Measurements from ENCODE around the gene STAT1. TPM values are rescaled to one million over a fixed set of nuclear protein-coding genes. Genes with fewer than 3 reads are reported as not detected.

Gene STAT1
- total RNA-seq, 1 donor from 2014 or later, result 66.3 TPM

GRCh38 chr2:191015239-191015638 is 1.3 kb upstream of the STAT1 start:
- H3K4me3 ChIP-seq (ENCODE audit: low read depth, low read length), result no peak overlapping the region
- TF ChIP-seq CTCF (IDR thresholded peaks at IDR 0.05; ENCODE audit: insufficient read depth, low read length, poor library complexity, severe bottlenecking), result no peak
- no peak for DNase-seq (ENCODE audit: low read depth)
- no peaks in the 10 kb centered on the region for H3K27me3 ChIP-seq (ENCODE audit: control insufficient read depth, insufficient read depth, low read length)
- H3K36me3 ChIP-seq (ENCODE audit: control insufficient read depth, insufficient read depth, low read length), result no peaks in the 10 kb centered on the region

- no peak for TF ChIP-seq CTCF (IDR thresholded peaks at IDR 0.05; ENCODE audit: insufficient read depth, low read length, poor library complexity, severe bottlenecking)
- no peaks in the 10 kb centered on the region for H3K27me3 ChIP-seq (ENCODE audit: control insufficient read depth, insufficient read depth, low read length)
- DNase-seq (ENCODE audit: low read depth), result no peak
- H3K36me3 ChIP-seq (ENCODE audit: control insufficient read depth, insufficient read depth, low read length), result no peaks in the 10 kb centered on the region
- peak overlapping the region; percentile 51 for H3K4me3 ChIP-seq (ENCODE audit: low read depth, low read length)
Measured at GRCh38 chr2:191014653-191015020, 666 bp upstream of the STAT1 start.

- Histone ChIP-seq H3K36me3 (ENCODE audit: control insufficient read depth, insufficient read depth, low read length) (no peaks in the 10 kb centered on the region), H3K27me3 (ENCODE audit: control insufficient read depth, insufficient read depth, low read length) (no peaks in the 10 kb centered on the region), H3K4me3 (ENCODE audit: low read depth, low read length) (peak overlapping the region; percentile 91)
- no peak for DNase-seq (ENCODE audit: low read depth)
- no peak for TF ChIP-seq CTCF (IDR thresholded peaks at IDR 0.05; ENCODE audit: insufficient read depth, low read length, poor library complexity, severe bottlenecking)
Measured at GRCh38 chr2:191013682-191013931, 364 bp downstream of the STAT1 start.

GRCh38 chr2:191012845-191013681 is 908 bp downstream of the STAT1 start:
- H3K27me3 ChIP-seq (ENCODE audit: control insufficient read depth, insufficient read depth, low read length), result no peaks in the 10 kb centered on the region
- no peak for DNase-seq (ENCODE audit: low read depth)
- TF ChIP-seq CTCF (IDR thresholded peaks at IDR 0.05; ENCODE audit: insufficient read depth, low read length, poor library complexity, severe bottlenecking), result no peak
- H3K36me3 ChIP-seq (ENCODE audit: control insufficient read depth, insufficient read depth, low read length), result no peaks in the 10 kb centered on the region
- H3K4me3 ChIP-seq (ENCODE audit: low read depth, low read length), result peak overlapping the region; percentile 91

GRCh38 chr2:191012346-191012745 is 1.6 kb downstream of the STAT1 start:
- no peak for TF ChIP-seq CTCF (IDR thresholded peaks at IDR 0.05; ENCODE audit: insufficient read depth, low read length, poor library complexity, severe bottlenecking)
- Histone ChIP-seq H3K27me3 (ENCODE audit: control insufficient read depth, insufficient read depth, low read length) (no peaks in the 10 kb centered on the region), H3K36me3 (ENCODE audit: control insufficient read depth, insufficient read depth, low read length) (no peaks in the 10 kb centered on the region), H3K4me3 (ENCODE audit: low read depth, low read length) (peak overlapping the region; percentile 91)
- no peak for DNase-seq (ENCODE audit: low read depth)
